ENCODE measurements around the gene ZNF511. TPM values are rescaled to one million over a fixed set of nuclear protein-coding genes. Genes with fewer than 3 reads are reported as not detected.

ZNF511 gene
- total RNA-seq, 1 experiment from 2014 or later: 23.9 TPM

DNA sequence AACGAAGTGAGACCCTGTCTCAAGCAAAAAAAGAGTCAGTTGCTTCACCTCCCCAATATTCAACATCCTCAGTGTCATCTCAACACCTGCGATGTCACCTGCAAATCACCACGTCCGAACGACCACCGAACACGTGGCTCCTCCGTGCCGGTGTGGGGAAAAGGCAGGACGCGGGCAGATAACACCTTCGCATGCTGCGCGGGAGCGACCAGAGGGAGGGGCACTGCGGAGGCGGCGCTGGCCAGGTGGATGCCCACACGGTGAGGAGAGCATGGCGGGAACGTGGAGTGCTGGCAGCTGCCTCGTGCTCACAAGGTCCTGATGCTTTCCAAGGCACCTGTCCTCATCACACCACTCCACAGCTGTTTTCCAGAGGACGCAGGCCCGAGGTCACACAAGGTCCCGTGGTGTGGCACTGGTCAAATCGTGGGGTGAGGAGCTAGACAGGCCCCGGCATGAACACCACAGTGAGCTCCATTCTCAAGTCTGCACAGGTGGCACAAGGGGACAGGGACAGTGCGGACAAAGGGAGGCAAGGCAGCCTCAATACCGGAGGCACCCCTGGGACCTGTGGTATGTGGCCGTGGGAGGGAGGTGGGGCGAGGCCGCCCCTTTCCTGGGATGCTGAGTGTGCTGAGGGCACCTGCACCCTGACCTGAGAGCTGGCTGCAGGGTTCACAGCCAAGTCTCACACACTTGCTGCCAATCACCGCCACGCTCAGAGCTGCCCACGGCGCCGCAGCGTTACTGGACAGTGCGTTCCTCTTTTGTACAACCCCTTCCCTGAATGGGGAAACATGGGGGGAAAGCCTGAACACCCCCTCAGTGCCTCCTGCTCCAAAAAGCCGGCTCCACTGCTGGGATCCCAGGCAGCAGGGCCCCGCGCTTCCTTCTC, 13.0 kb upstream of the ZNF511 start:
- no peak overlapping the region for H3K4me3 ChIP-seq
- H3K9me3 ChIP-seq (replicated peaks): no peaks in the 10 kb centered on the region
- no peak overlapping the region for H3K27ac ChIP-seq
- no peaks in the 10 kb centered on the region for H3K4me1 ChIP-seq
- peaks cover 9% of the 10 kb centered on the region for H3K36me3 ChIP-seq
- no peak for DNase-seq
- H3K27me3 ChIP-seq: no peaks in the 10 kb centered on the region

- Histone ChIP-seq H3K4me1 (no peaks in the 10 kb centered on the region), H3K27me3 (no peaks in the 10 kb centered on the region), H3K4me3 (no peak overlapping the region), H3K9me3 (replicated peaks) (no peaks in the 10 kb centered on the region), H3K36me3 (peaks cover 8% of the 10 kb centered on the region), H3K27ac (no peak overlapping the region)
- no peak for DNase-seq
Observed at GRCh38 chr10:133297504-133297903, 11.2 kb upstream of the ZNF511 start.

DNA sequence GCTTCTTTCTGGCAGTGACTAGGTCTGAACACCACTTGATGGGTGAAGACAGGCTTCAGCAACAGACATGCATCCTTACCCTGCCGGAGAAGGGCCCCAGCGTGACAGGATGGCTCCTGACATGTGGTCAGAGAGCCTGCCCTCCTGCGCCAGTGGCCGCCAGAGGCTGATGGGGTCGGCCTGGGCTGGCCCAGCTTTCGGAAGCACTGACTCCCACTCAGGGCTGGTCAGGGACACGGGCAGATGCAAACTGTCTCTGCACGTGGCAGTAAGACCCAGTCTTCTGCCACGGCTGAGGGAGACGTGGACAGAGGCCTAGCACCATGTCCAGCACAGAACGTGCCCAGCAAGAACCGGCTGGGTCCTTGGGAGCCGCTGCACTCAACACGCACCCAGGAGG, 10.2 kb upstream of the ZNF511 start:
- no peak for DNase-seq
- Histone ChIP-seq H3K27ac (no peak overlapping the region), H3K9me3 (replicated peaks) (no peaks in the 10 kb centered on the region), H3K36me3 (peaks cover 2% of the 10 kb centered on the region; the same call in 1 of the 2 replicates), H3K27me3 (no peaks in the 10 kb centered on the region), H3K4me1 (no peaks in the 10 kb centered on the region), H3K4me3 (no peak overlapping the region)

DNA sequence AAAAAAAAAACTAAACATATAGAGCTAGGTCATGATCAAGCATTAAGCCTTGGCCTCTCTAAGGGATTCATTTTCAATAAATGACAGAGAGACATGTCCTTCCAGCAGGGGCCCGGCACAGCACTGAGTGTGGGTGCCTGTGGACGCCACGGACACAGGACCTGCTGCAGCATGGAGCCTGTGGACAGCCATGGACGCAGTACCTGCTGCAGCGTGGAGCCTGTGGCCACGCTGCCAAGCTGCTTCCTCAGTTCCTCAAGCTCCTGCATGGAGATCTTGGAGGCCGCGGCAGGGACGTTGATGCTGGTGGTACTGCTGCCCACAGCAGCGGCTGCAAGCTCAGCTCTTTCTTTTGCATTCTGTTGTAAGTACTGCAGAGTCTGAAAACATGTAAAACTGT, 9.5 kb upstream of the ZNF511 start:
- H3K9me3 ChIP-seq (replicated peaks): no peaks in the 10 kb centered on the region
- H3K4me3 ChIP-seq: no peak overlapping the region
- no peaks in the 10 kb centered on the region for H3K27me3 ChIP-seq
- H3K36me3 ChIP-seq: peaks cover 2% of the 10 kb centered on the region; the same call in 1 of the 2 replicates
- no peak for DNase-seq
- H3K4me1 ChIP-seq: no peaks in the 10 kb centered on the region
- no peak overlapping the region for H3K27ac ChIP-seq

- H3K4me1 ChIP-seq: no peaks in the 10 kb centered on the region
- no peaks in the 10 kb centered on the region for H3K27me3 ChIP-seq
- no peak overlapping the region for H3K27ac ChIP-seq
- peaks cover 2% of the 10 kb centered on the region; the same call in 1 of the 2 replicates for H3K36me3 ChIP-seq
- no peaks in the 10 kb centered on the region for H3K9me3 ChIP-seq (replicated peaks)
- no peak overlapping the region for H3K4me3 ChIP-seq
- no peak for DNase-seq
Observed at GRCh38 chr10:133299738-133300137, 9.0 kb upstream of the ZNF511 start.

- Histone ChIP-seq H3K9me3 (replicated peaks) (no peaks in the 10 kb centered on the region), H3K27me3 (no peaks in the 10 kb centered on the region), H3K27ac (no peak overlapping the region), H3K36me3 (peaks cover 2% of the 10 kb centered on the region; the same call in 1 of the 2 replicates), H3K4me3 (no peak overlapping the region), H3K4me1 (no peaks in the 10 kb centered on the region)
- DNase-seq: no peak
Observed at GRCh38 chr10:133302230-133302629, 6.5 kb upstream of the ZNF511 start.

- Histone ChIP-seq H3K27me3 (no peaks in the 10 kb centered on the region), H3K4me3 (no peak overlapping the region), H3K4me1 (no peaks in the 10 kb centered on the region), H3K27ac (no peak overlapping the region), H3K36me3 (no peaks in the 10 kb centered on the region), H3K9me3 (replicated peaks) (no peaks in the 10 kb centered on the region)
- no peak for DNase-seq
Observed at GRCh38 chr10:133303206-133303605, 5.5 kb upstream of the ZNF511 start.

DNA sequence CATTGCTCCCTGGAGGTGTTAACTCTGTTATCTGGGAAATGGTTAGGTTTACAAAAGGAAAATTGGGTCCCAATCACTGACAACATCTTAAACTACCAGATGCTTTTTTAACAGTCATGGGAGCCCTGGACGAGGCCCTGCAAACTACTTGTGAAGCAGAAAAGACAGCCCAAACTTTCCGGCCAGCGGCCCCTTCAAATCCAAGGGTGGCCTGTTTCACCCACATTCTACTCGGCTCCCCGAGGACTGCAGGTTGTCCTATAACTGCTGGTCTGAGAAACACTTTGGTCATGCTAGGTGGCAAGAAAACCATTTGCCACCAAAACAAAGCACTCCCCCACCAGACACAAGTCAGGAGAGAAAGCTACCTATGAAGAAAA, 2.6 kb upstream of the ZNF511 start:
- no peaks in the 10 kb centered on the region for H3K27me3 ChIP-seq
- H3K4me1 ChIP-seq: no peaks in the 10 kb centered on the region
- H3K9me3 ChIP-seq (replicated peaks): no peaks in the 10 kb centered on the region
- no peak overlapping the region for H3K4me3 ChIP-seq
- no peak for DNase-seq
- H3K27ac ChIP-seq: no peak overlapping the region
- 0 out of 2 replicates have a peak, but pooled peaks cover 1% of the 10 kb centered on the region for H3K36me3 ChIP-seq

DNA sequence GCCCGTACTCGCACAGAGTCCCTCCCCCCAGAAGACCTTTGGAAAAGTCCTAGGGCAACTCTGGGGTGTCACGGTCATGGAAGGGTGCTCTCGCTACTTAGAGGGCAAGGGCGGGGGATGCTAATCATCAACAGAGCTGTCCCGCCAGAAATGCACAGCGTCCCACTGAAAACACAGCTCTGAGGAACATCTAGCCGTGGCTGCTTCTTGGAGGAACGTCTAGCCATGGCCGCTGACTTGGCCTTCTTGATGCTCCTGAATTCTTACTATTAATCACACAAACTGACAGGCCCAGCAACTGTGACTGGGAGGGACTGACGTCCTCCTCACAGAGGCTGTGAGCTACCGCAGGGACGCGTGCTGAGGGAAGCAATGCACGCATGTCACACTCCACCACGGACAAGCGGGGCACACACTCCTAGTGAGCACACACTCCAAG, 1.8 kb upstream of the ZNF511 start:
- H3K36me3 ChIP-seq: 0 out of 2 replicates have a peak, but pooled peaks cover 3% of the 10 kb centered on the region
- H3K4me3 ChIP-seq: no peak overlapping the region
- DNase-seq: no peak
- no peaks in the 10 kb centered on the region for H3K9me3 ChIP-seq (replicated peaks)
- no peak overlapping the region for H3K27ac ChIP-seq
- H3K27me3 ChIP-seq: no peaks in the 10 kb centered on the region
- no peaks in the 10 kb centered on the region for H3K4me1 ChIP-seq

DNA sequence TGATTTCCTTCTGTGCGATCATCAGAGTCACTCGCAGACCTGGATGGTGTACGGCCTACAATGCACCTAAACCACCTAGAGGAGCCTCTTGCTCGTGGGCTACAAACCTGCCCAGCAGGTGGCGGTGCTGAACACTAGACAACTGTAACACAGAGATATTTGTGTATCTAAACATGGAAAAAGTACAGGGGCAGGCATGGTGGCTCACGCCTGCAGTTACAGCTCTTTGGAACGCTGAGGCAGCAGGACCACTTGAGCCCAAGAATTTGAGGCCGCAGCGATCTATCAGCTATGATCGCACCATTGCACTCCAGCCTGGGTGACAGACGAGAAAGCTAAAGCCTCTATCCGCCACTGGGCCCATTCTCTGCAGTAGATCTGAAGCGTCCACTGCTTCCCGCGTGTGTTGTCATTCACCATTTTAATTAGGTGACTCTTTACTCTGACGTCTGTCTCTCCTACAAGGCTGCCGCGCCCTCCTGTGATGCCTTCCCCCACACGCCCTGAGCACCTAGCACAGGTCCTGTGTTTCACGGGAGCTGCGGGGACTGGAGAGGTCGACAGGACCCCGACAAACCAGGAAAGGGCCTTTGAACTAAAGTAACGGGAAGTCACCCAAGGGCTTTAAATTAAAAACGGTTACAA, 816 bp upstream of the ZNF511 start:
- no peaks in the 10 kb centered on the region for H3K9me3 ChIP-seq (replicated peaks)
- no peaks in the 10 kb centered on the region for H3K4me1 ChIP-seq
- peak overlapping the region; percentile 84 for H3K4me3 ChIP-seq
- peak overlapping the region; percentile 75 for H3K27ac ChIP-seq
- H3K27me3 ChIP-seq: no peaks in the 10 kb centered on the region
- 0 out of 2 replicates have a peak, but pooled peaks cover 3% of the 10 kb centered on the region for H3K36me3 ChIP-seq
- peak; percentile 58 to 68 for DNase-seq

DNA sequence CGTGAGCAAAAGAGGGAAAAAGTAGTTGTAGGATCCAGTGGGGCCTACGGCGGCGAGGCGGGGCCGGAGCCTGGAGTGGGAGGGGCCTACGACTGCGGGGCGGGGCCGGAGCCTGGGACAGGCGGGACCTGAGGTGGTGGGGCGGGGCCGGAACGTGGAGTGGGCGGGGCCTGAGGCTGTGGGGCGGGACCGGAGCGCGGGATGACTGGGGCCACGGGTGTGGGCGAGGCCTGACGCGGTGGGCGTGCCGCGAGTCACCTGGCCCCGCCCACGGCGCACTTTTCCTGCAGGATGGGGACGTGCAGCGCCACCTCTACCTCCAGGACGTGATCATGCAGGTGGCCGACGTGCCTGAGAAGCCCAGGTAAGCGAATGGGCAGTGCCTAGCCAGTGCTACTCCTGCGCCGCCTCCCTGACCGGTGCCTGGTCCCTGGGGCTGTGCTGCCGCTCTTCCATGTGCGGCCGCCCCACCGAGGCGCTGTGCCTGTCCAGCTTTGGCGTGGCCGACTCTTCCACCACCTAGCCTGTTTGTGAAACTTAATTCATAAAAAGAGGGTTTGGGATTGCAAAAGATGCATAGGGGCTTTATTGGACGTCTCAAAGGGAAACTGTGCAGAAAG, 496 bp downstream of the ZNF511 start:
- Histone ChIP-seq H3K9me3 (replicated peaks) (no peaks in the 10 kb centered on the region), H3K4me1 (no peaks in the 10 kb centered on the region), H3K4me3 (peak overlapping the region; percentile 84), H3K27me3 (no peaks in the 10 kb centered on the region), H3K27ac (peak overlapping the region; percentile 75), H3K36me3 (0 out of 2 replicates have a peak, but pooled peaks cover 3% of the 10 kb centered on the region)
- DNase-seq: peak; percentile 79 to 83

DNA sequence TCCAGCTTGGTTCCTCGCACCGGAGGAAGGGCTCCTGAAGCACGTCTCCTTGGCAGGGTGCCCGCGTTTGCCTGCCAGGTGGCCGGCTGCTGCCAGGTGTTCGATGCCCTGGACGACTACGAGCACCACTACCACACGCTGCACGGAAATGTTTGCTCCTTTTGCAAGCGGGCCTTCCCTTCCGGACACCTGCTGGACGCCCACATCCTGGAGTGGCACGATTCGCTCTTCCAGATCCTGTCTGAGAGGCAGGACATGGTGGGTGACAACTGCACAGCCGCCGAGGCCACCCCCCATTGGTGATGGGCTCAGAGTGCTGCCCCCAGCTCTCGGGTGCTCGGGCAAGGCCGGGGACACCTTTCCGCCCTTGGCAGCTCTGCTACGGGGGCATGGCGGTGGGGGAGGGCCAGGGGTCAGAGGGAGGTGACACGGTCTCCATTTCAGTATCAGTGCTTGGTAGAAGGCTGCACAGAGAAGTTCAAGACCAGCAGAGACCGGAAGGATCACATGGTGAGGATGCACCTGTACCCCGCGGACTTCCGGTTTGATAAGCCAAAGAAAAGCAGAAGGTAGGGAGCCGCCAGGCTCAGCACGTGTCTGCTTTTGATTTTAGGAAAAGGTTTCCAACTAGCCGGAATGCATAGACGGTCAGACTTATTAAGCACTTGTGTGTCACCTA, 1.1 kb downstream of the ZNF511 start:
- H3K27ac ChIP-seq: no peak overlapping the region
- H3K4me3 ChIP-seq: no peak overlapping the region
- no peak for DNase-seq
- H3K4me1 ChIP-seq: no peaks in the 10 kb centered on the region
- H3K36me3 ChIP-seq: 0 out of 2 replicates have a peak, but pooled peaks cover 3% of the 10 kb centered on the region
- H3K9me3 ChIP-seq (replicated peaks): no peaks in the 10 kb centered on the region
- no peaks in the 10 kb centered on the region for H3K27me3 ChIP-seq

DNA sequence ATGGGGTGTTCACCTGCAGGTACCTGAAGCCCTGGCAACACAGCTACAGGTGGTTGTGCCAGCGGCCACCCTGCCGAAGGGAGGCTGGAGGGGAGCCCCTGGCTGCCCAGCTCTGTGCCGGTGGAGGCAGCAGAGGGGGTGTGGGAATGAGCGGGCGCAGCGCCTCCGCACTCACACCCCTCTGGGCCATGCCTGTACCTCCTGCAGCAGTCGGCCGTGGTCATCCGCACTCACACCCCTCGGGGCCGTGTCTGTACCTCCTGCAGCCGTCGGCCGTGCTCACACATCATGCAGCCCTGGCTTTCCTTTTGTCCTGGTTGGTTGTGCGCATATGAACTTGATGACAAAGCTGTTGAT, 1.7 kb downstream of the ZNF511 start:
- Histone ChIP-seq H3K27me3 (no peaks in the 10 kb centered on the region), H3K4me1 (no peaks in the 10 kb centered on the region), H3K4me3 (no peak overlapping the region), H3K9me3 (replicated peaks) (no peaks in the 10 kb centered on the region), H3K36me3 (0 out of 2 replicates have a peak, but pooled peaks cover 3% of the 10 kb centered on the region), H3K27ac (no peak overlapping the region)
- no peak for DNase-seq

DNA sequence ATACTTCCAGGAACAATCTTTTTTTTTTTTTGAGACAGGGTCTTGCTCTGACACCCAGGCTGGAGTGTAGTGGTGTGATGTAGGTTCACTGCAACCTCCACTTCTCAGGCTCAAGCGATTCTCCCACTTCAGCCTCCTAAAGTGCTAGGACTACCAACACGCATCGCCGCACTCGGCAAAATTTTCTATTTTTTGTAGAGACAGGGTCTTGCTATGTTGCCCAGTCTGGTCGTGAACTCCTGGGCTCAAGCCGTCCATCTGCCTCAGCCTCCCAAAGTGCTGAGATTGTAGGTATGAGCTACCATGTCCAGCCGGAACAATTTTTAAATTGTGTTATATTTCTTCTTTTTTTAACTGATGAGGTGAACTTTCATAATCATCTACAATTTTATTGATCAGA, 2.1 kb downstream of the ZNF511 start:
- H3K4me3 ChIP-seq: no peak overlapping the region
- H3K4me1 ChIP-seq: no peaks in the 10 kb centered on the region
- no peaks in the 10 kb centered on the region for H3K27me3 ChIP-seq
- H3K9me3 ChIP-seq (replicated peaks): no peaks in the 10 kb centered on the region
- no peak overlapping the region for H3K27ac ChIP-seq
- H3K36me3 ChIP-seq: 0 out of 2 replicates have a peak, but pooled peaks cover 3% of the 10 kb centered on the region
- DNase-seq: no peak

Measured in SJCRH30 (cell line).